Caco-2 (cell line): ENCODE results near the gene MCUB. TPM values are rescaled to one million over a fixed set of nuclear protein-coding genes. Genes with fewer than 3 reads are reported as not detected.

Experiments
- BruUV-seq: library from RNA; stranded (reverse); fragments of 400-500 nt; replicated peaks from 2 replicates; lab custom pipeline; 2021; lab: Mats Ljungman, UMichigan
- CTCF ChIA-PET: fragments of 300-600 bp; sonication (Branson Sonifier 250); formaldehyde crosslinking; loops from one replicate; lab custom pipeline; 2022; ENCODE audit warnings: antibody characterized with exemption; lab: Charles Lee
- POLR2A ChIA-PET: fragments of 300-600 bp; sonication (Branson Sonifier 250); formaldehyde crosslinking; loops from one replicate; lab custom pipeline; 2022; ENCODE audit warnings: antibody characterized with exemption; lab: Charles Lee
- DNase-seq, 2 experiments: peaks; one replicate each; pipeline versions ENCODE4 v3.0.0 to v3.0.0-alpha.2; 2020 to 2022
- H3K27me3 ChIP-seq: replicated peaks from 2 replicates; pipeline ENCODE4 v1.6.0; 2011; ENCODE audit warnings: low read length; ENCODE audit not compliant: control insufficient read depth, insufficient read depth
- H3K36me3 ChIP-seq: 2 replicates; pipeline ENCODE4 v1.5.1; 2011; ENCODE audit warnings: low read length; ENCODE audit not compliant: control insufficient read depth, insufficient read depth
- H3K4me1 ChIP-seq: fragments of 250-450 bp; sonication (Bioruptor Pico); 2 replicates; pipeline ENCODE4 v1.5.1; 2020; ENCODE audit warnings: mild to moderate bottlenecking
- H3K4me3 ChIP-seq: 2 replicates; pipeline ENCODE4 v1.5.1; 2011; ENCODE audit warnings: low read depth, mild to moderate bottlenecking, control low read depth, low read length
- H3K9me3 ChIP-seq: fragments of 250-450 bp; sonication (Bioruptor Pico); 2 replicates; pipeline ENCODE4 v1.5.1; 2020; ENCODE audit warnings: mild to moderate bottlenecking, moderate library complexity
- H3K27ac Mint-ChIP-seq: one replicate; pipeline ENCODE4 v1.8.0; 2022; ENCODE audit warnings: mixed read lengths; ENCODE audit not compliant: unreplicated experiment
- H3K27me3 Mint-ChIP-seq: one replicate; pipeline ENCODE4 v1.8.0; 2022; ENCODE audit warnings: mixed read lengths; ENCODE audit not compliant: insufficient read depth, unreplicated experiment
- H3K36me3 Mint-ChIP-seq: one replicate; pipeline ENCODE4 v1.8.0; 2022; ENCODE audit warnings: mild to moderate bottlenecking, mixed read lengths; ENCODE audit not compliant: insufficient read depth, unreplicated experiment
- H3K4me1 Mint-ChIP-seq: one replicate; pipeline ENCODE4 v1.8.0; 2022; ENCODE audit warnings: low read depth, mixed read lengths; ENCODE audit not compliant: unreplicated experiment
- H3K4me3 Mint-ChIP-seq: one replicate; pipeline ENCODE4 v1.8.0; 2022; ENCODE audit warnings: mild to moderate bottlenecking, moderate library complexity, mixed read lengths; ENCODE audit not compliant: unreplicated experiment
- H3K9me3 Mint-ChIP-seq: one replicate; pipeline ENCODE4 v1.8.0; 2022; ENCODE audit warnings: mixed read lengths; ENCODE audit not compliant: unreplicated experiment
- intact Hi-C: fragments of 100-400 bp; cut with micrococcal nuclease; formaldehyde crosslinking; loops from one replicate; pipeline ENCODE4 v1.10.0; 2022; ENCODE audit not compliant: unreplicated experiment
- total RNA-seq: library from RNA; stranded (reverse); gene quantifications from 2 replicates; pipeline ENCODE4 v1.2.3, GENCODE V29; 2022
- TF ChIP-seq, protein P1 (sequence below), 2 experiments: fragments of 200-600 bp in 1 of 2; IDR thresholded peaks; 1 replicate in 1 of 2; 2 replicates in 1 of 2; pipeline versions ENCODE4 v1.5.1 to v1.8.0; 2011 to 2022; ENCODE audit warnings: antibody characterized with exemption in 1 of 2, control low read depth in 1 of 2, inconsistent platforms in 1 of 2, low read depth in 1 of 2, low read length in 1 of 2, mild to moderate bottlenecking in 1 of 2, moderate library complexity in 1 of 2; ENCODE audit not compliant: insufficient read depth in 1 of 2, severe bottlenecking in 1 of 2, unreplicated experiment in 1 of 2

Gene MCUB
- total RNA-seq, 1 experiment from 2014 or later: 3.6 TPM

DNA sequence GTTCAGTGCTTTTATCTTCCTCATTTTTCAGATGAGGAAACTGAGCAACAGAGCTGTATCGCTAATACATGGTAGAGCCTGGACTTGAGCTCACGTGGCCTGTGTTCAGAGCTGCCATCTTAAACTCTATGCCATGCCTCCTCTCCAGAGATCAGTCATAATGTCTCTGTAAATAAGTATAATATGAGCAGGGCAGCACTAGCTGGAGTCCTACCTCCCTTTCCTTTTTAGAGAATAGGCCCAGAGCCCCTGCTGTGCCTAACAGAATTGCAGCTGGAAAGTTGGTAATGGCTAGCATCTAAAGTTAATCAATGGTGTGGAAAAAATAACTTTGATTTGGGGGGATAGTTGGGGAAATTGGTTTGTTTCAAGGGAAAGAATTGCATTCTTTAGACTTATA lies 122.8 kb downstream of the MCUB start:
- no peaks in the 10 kb centered on the region for H3K36me3 ChIP-seq
- H3K4me3 ChIP-seq: no peak overlapping the region
- no TSS peak for BruUV-seq
- Mint-ChIP-seq H3K36me3 (peaks cover 4% of the 10 kb centered on the region), H3K27me3 (no peaks in the 10 kb centered on the region), H3K27ac (no peak overlapping the region), H3K4me3 (no peak overlapping the region), H3K9me3 (no peaks in the 10 kb centered on the region), H3K4me1 (no peaks in the 10 kb centered on the region)
- ChIA-PET POLR2A (no interaction called here), CTCF (no interaction called here)
- DNase-seq: no peak
- intact Hi-C loops: no loop called here
- TF ChIP-seq, protein P1, sequence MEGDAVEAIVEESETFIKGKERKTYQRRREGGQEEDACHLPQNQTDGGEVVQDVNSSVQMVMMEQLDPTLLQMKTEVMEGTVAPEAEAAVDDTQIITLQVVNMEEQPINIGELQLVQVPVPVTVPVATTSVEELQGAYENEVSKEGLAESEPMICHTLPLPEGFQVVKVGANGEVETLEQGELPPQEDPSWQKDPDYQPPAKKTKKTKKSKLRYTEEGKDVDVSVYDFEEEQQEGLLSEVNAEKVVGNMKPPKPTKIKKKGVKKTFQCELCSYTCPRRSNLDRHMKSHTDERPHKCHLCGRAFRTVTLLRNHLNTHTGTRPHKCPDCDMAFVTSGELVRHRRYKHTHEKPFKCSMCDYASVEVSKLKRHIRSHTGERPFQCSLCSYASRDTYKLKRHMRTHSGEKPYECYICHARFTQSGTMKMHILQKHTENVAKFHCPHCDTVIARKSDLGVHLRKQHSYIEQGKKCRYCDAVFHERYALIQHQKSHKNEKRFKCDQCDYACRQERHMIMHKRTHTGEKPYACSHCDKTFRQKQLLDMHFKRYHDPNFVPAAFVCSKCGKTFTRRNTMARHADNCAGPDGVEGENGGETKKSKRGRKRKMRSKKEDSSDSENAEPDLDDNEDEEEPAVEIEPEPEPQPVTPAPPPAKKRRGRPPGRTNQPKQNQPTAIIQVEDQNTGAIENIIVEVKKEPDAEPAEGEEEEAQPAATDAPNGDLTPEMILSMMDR (IDR thresholded peaks at IDR 0.05; ENCODE audit: insufficient read depth in 1 of 2, low read depth in 1 of 2, low read length in 1 of 2, severe bottlenecking in 1 of 2, unreplicated experiment in 1 of 2): no peak
- no peaks in the 10 kb centered on the region for H3K9me3 ChIP-seq
- H3K4me1 ChIP-seq: no peaks in the 10 kb centered on the region
- H3K27me3 ChIP-seq: no peaks in the 10 kb centered on the region

DNA sequence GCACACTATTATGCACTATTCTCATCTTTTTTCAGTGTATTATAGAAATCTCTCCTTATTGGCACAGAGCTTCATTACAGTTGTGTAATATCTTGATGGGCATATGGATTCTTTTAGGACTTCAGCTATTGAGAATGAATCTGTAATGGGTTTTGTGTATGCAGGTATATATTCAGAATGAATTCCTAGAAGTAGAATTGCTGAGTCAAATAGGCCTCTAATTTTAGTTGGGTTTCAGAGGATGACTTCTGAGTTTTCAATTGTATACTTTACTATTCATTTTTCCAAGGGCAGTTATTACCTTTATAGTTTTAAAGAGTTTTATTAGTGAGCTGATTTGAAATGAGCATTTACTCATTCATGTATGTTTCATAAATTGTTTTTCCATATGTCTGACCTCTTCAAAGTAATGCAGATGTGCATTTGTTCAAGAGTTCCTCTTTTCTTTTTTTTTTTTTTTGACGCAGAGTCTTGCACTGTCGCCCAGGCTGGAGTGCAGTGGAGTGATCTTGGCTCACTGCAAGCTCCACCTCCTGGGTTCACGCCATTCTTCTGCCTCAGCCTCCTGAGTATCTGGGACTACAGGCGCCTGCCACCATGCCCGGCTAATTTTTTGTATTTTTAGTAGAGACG lies 123.7 kb downstream of the MCUB start:
- H3K4me1 ChIP-seq: no peaks in the 10 kb centered on the region
- no TSS peak for BruUV-seq
- H3K27me3 Mint-ChIP-seq: no peaks in the 10 kb centered on the region
- DNase-seq: no peak
- H3K36me3 Mint-ChIP-seq: peaks cover 7% of the 10 kb centered on the region
- H3K4me3 Mint-ChIP-seq: no peak overlapping the region
- H3K9me3 ChIP-seq: no peaks in the 10 kb centered on the region
- TF ChIP-seq, protein P1 (IDR thresholded peaks at IDR 0.05; ENCODE audit: insufficient read depth in 1 of 2, low read depth in 1 of 2, low read length in 1 of 2, severe bottlenecking in 1 of 2, unreplicated experiment in 1 of 2): no peak
- no peaks in the 10 kb centered on the region for H3K27me3 ChIP-seq
- no peaks in the 10 kb centered on the region for H3K9me3 Mint-ChIP-seq
- H3K36me3 ChIP-seq: no peaks in the 10 kb centered on the region
- H3K27ac Mint-ChIP-seq: no peak overlapping the region
- no peak overlapping the region for H3K4me3 ChIP-seq
- intact Hi-C loops: no loop called here
- ChIA-PET POLR2A (no interaction called here), CTCF (no interaction called here)
- H3K4me1 Mint-ChIP-seq: no peaks in the 10 kb centered on the region

DNA sequence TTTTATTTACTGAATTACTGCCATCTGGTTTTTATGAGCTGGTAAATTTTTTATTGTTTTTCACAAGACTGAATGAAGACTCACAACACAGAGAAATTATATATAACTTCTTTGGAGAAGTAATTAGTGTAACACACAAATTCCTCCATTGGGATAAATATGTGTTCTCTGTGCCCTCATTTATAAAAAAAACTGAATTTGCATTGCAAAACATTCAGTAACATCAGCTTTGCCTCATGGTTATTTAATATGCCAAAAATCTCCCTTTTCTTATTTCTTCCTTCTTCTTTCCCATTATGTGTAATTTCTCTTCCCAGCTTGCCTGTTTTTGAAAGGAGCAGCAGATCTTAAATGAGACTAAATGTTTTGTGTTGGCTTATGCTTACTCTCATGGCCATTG lies 124.7 kb downstream of the MCUB start:
- intact Hi-C loops: no loop called here
- TF ChIP-seq, protein P1 (IDR thresholded peaks at IDR 0.05; ENCODE audit: insufficient read depth in 1 of 2, low read depth in 1 of 2, low read length in 1 of 2, severe bottlenecking in 1 of 2, unreplicated experiment in 1 of 2): no peak
- H3K9me3 Mint-ChIP-seq: no peaks in the 10 kb centered on the region
- Histone ChIP-seq H3K4me3 (no peak overlapping the region), H3K9me3 (no peaks in the 10 kb centered on the region), H3K27me3 (no peaks in the 10 kb centered on the region), H3K36me3 (no peaks in the 10 kb centered on the region), H3K4me1 (no peaks in the 10 kb centered on the region)
- no peaks in the 10 kb centered on the region for H3K4me1 Mint-ChIP-seq
- DNase-seq: no peak
- POLR2A ChIA-PET: no interaction called here
- H3K36me3 Mint-ChIP-seq: peaks cover 7% of the 10 kb centered on the region
- no peak overlapping the region for H3K27ac Mint-ChIP-seq
- H3K27me3 Mint-ChIP-seq: no peaks in the 10 kb centered on the region
- CTCF ChIA-PET: no interaction called here
- BruUV-seq: no TSS peak
- H3K4me3 Mint-ChIP-seq: no peak overlapping the region
